ENCODE results near the gene SCP2.

The SCP2 gene

DNA sequence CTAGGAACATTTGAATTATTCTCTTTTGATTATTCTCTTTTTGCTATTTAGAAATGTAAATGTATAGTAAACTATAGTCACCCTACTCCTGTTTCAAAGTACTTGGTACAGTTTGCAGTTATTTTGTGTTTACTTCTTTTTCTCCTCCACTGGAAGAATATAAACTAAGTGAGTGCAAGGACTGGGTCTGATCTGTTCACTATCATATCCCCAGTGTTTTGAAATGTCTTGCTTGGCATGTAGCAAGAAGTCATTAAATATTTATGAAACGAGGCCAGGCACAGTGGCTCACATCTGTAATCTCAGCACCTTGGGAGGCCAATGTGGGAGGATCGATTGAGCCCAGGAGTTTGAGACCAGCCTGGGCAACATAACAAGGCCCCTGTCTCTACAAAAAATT, 99.2 kb downstream of the SCP2 start:
- in situ Hi-C loops (cut with HindIII; ENCODE audit: low sequenced_read_pairs), result no loop called here

DNA sequence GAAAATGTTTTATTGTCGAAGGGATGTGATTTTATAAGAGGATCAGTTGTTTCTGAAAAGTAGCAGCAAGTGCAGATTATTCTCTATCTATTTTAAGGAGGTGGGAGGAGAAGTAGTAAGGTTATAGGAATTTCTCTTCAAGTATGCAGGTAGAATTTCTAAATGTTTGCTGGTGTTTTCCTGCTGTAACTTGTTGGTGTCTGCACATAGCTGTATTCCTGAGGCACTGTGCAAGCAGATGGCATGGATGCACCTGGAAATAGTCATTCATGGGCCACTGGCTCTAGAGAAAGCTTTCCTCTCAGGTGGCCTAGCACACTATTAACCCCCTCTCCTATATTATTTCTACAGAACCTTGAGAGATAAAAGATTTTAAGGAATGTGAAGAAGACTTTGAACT, 104.7 kb downstream of the SCP2 start:
- in situ Hi-C loops (cut with HindIII; ENCODE audit: low sequenced_read_pairs), result no loop called here

GRCh38 chr1:53037159-53037558, 110.1 kb downstream of the SCP2 start:
- in situ Hi-C loops (cut with HindIII; ENCODE audit: low sequenced_read_pairs), result no loop called here

DNA sequence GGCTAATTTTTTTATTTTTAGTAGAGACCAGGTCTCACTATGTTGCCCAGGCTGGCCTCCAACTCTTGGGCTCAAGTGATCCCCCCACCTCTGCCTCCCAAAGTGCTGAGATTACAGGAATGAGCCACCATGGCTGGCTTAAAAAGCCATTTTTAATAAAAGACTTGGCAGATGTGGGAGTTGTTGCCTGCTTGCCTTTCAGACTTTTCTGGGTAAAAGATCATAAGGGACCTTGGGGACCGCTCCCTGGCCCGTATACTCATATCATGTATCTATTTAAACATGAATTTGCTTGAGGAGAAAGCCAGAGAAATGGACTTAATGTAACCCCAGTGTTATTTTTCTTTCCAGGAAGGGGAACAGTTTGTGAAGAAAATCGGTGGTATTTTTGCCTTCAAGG, 111.5 kb downstream of the SCP2 start:
- in situ Hi-C loops (cut with HindIII; ENCODE audit: low sequenced_read_pairs), result no loop called here

DNA sequence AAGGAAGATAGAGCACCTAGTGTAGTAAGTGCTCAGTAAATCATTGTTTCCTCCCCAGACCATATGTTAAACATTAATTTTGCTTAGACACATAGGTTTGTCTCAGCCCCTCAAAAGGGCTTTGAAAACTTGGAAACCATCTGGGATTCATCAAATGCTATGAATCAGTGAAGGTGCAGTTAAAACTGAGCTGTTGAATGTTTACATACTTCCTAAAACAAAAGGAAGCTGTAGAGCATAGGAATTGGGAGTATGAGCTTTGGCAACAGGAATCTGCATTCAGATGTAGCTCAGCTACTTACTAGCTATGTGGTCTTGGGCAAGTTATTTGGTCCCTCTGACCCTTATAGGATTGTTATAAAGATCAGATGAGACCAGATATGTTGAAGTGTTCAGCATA, 116.2 kb downstream of the SCP2 start:
- in situ Hi-C loops (cut with HindIII; ENCODE audit: low sequenced_read_pairs), result no loop called here

DNA sequence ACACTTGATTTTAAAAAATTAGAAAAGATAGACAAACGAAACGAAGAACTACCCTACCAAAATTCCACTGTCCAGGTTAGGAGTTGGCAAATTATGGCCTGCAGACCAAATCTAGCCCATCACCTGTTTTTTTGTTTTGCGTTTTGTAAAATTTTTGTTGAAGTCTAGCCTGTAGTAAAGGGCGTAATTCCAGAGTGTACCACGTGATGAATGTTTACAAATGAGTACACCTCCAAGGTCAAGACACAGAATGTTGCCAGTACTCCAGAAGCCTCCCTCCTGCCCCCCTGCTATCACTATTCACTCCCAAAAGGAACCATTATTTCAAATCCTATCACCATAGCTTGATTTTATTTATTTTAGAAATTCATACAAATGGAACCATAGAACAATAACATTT, 117.8 kb downstream of the SCP2 start:
- in situ Hi-C loops (cut with HindIII; ENCODE audit: low sequenced_read_pairs), result no loop called here

- in situ Hi-C loops (cut with HindIII; ENCODE audit: low sequenced_read_pairs), result no loop called here
Measured at GRCh38 chr1:53046930-53047329, 119.9 kb downstream of the SCP2 start.

DNA sequence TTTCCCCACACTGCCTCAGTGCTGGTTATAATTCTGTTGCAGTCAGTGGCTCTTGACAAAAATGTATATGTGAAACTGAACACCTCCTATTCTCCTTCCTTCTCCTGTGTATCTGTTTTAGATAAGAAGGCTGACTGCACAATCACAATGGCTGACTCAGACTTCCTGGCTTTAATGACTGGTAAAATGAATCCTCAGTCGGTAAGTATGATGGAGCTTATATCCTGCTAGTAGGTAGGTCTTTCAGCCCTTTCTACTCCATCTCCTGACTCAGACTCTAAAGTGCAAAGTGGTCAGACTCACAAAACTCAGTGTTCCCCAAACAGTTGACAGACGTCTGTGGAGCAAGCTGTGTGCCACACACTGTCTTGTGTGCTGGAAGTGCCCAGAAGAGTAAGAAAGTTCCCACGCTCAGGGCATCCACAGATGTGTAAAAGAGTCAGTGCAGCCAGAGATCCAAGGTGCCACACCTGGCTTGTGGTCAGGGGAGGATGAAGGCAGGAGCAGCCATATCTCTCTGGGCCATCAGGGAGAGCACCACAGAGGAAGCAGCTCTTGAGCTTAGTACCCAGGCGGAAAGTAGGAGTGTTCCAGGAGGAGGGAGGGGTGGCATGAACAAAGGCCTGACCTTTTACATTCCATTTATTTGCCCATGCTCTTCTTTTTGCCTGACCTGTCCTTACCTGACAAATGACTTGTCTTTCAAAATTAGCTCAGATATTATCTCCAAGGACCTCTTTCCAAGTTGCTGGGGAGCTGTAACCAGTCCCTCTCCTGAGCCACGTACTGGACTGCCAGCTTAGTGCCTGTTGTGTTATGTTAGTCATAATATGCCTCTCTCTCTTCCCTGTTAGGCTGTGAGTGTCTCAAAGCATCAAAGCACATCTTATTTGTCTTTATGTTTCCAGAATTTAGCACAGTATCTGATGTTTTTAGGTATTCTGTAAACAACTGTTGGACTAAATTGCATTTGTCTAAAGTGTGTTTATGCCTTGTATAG, 121.0 kb downstream of the SCP2 start:
- in situ Hi-C loops (cut with HindIII; ENCODE audit: low sequenced_read_pairs), result no loop called here

DNA sequence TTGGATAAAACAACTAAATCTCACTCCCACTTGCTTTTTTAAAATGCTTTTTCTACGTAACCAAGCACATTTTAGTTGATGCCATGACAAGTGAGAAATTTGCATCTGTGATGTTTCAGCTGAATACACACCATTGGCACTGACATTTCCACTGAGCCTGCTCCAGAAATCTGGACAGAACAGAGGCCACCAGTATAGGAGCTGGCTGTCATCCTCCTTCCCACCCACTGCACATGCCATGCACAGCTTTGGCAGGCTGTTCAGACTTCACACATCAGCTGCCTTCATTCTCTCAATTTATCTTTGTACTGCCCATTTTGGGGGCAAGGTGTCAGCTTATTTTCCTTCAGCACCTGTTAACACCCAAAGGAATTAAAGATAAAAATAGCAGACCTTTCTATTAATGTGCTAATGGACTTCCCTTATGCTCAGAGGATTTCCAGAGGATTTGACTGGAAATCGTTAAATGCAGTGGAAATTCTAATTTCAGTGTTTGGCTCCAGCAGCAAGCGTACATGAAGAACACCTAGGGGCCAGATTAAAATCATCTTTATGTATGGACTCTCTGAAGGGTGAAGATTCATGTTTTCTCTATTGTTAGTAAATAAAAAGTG, 122.0 kb downstream of the SCP2 start:
- in situ Hi-C loops (cut with HindIII; ENCODE audit: low sequenced_read_pairs), result no loop called here

DNA sequence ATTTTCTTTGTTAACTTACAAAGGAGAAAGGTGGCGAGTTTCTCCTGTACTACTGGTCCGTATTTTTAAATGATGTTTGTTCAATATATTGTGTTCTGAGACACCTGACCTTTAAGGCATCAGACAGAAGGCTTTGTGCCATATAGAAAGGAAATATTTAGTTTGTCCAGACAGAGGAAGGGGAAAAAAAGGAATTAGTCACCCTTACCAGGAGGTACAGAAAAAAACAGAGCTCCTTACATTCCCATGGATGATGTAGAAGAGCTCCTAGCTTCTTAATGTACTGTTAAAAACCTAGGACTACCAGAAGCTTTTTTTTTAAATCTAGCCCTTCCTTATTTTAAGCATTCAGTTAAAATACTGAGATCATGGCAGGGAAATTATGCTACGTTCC, 122.5 kb downstream of the SCP2 start:
- in situ Hi-C loops (cut with HindIII; ENCODE audit: low sequenced_read_pairs), result no loop called here

DNA sequence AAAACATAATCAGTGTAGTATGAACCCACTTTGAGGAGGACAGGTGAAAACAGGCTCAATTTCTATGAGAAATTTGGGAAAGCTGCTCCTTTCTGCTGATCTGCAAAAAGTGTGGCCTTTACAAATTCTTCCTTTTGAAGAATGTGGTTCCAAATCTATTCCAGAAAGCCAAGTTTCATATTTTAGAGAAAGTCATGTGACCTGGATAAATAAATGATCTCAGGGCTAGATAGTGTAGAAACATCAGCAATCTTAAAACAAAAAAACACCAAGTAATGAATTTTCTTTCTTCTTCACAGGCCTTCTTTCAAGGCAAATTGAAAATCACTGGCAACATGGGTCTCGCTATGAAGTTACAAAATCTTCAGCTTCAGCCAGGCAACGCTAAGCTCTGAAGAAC, 123.2 kb downstream of the SCP2 start:
- in situ Hi-C loops (cut with HindIII; ENCODE audit: low sequenced_read_pairs), result no loop called here

DNA sequence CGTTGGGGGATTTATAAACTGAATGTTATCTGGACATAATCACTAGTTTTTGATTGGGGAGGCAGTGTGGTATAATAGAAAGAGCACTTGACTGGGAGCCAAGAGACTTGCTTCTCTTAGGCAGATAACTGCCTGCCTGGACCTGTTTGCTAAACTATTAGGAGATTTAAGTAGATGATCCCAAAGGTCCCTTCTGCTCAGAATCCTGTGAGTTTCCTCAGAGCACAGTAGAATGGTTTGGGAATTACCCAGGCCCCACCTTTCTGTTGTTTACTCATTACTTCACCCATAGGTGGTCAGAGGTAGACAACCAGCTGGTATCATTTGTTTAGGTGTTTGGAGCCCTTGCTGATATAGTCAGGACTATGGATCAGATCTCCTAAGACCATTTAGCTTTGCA, 124.6 kb downstream of the SCP2 start:
- in situ Hi-C loops (cut with HindIII; ENCODE audit: low sequenced_read_pairs), result no loop called here

DNA sequence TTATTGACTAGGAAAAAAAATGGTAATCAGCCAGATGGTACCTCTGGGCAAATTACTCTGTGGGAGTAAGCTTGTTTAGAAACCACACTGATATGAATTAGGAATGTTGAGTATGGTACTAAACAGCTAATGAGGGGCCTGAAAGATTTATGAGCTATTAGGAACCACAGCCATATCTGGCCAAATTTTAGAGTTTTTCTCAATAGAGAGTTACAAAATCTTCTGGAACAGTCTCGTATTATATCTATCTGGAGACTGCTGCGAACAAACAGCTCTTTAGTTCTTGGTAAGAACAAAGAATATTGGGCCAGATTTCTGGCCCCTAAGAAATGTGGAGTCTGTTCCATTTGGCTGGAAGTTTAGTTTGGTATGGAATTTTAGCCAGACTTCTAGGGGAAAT, 130.1 kb downstream of the SCP2 start:
- in situ Hi-C loops (cut with HindIII; ENCODE audit: low sequenced_read_pairs), result no loop called here

GRCh38 chr1:53060579-53060978, 133.5 kb downstream of the SCP2 start:
- in situ Hi-C loops (cut with HindIII; ENCODE audit: low sequenced_read_pairs), result no loop called here

DNA sequence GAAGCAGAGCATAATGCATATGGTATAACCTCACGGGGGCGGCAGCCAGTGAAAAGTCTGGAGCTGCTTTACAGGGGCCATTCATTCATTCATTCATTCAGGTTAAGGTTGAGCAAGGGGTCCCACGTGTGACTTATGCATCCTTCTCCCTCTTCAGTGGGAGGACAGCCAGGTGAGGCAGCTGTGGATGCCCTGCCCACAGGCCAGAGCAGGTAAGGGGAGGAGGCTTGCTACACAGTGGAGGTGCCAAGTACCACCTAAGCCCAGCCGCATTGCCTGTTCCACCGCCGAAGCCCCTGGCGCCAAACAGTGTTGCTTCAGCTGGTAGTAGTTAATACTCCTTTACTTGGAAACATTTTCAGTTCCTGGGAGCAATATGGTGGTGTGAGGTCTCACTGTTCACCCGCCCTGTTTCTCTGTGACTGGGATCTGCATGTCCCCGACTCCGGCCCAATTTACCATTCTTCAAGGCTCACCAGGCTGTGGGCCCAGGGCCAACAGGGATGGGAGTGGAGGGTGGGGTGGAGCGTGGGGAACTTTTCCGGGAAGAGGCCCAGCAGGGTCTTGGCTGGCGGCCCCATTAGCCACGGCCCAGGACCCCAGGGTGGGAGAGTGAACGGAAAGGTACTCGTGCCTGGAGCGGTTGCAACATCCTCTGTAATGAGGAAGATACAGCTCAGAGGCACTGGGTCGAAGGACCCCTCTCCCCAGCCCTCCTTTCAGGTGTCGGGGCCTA, 134.2 kb downstream of the SCP2 start:
- in situ Hi-C loops (cut with HindIII; ENCODE audit: low sequenced_read_pairs), result no loop called here

- in situ Hi-C loops (cut with HindIII; ENCODE audit: low sequenced_read_pairs), result no loop called here
Measured at GRCh38 chr1:53061859-53062707, 135.0 kb downstream of the SCP2 start, which contains the start of gene PODN. PODN (plus strand) TSS chr1:53062213; CDS start chr1:53069856, 7,643 bp downstream.

GRCh38 chr1:53062708-53063591, 135.9 kb downstream of the SCP2 start:
- in situ Hi-C loops (cut with HindIII; ENCODE audit: low sequenced_read_pairs), result no loop called here

DNA sequence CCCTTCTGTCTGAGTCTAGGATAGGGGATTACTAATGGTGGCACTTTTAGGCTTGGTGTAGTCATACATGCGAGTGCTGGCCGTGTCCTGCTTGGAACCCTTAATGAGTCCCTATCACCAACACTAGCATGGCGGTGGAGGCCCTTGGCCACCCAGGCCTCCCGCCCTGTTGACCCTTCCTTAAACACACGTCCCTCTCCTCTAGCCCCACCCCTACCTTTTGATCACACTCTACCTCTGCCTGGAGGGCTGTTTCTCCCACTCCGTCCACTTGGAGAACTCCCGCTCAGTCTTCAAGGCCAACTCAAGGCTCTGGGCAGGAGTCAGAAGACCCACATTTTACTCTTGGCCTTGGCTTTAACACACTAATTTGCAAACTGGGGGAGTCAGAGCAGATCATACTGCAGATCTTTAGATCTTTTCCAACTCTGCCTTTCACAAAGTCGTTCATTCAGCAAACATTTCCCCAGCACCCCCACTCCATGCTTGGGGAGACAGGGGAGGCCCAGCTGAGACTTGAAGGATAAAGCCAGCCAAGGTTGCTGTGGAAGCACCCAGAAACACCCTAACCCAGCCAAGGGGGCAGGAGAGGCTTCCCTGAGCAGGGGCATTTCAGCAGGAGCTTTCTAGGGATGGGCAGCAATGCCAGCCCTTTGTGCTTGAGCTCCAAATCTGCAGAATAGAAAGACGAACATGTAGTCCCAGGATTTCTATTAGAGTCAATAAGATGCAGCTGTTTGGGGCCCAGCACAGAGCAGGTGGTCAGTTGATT, 136.9 kb downstream of the SCP2 start:
- in situ Hi-C loops (cut with HindIII; ENCODE audit: low sequenced_read_pairs), result no loop called here

- in situ Hi-C loops (cut with HindIII; ENCODE audit: low sequenced_read_pairs), result no loop called here
Measured at GRCh38 chr1:53065391-53065790, 138.3 kb downstream of the SCP2 start.
